Measurements from ENCODE around the gene COMP.

GRCh38 chr19:18768997-18769891, 21.9 kb downstream of the COMP start:
- TF ChIP-seq SUZ12 (IDR thresholded peaks at IDR 0.05; ENCODE audit: extremely low read depth, insufficient read depth, insufficient read length) (no peak), ZNF274 (IDR thresholded peaks at IDR 0.05; ENCODE audit: low read depth, low read length) (no peak), YY1 (IDR thresholded peaks at IDR 0.05; ENCODE audit: insufficient read depth, insufficient read length) (no peak)

All from NT2/D1 (cell line).